ENCODE results near the gene ICAM2.
"Not testable (repeated sequence)": the region's sequence is repeated elsewhere in the genome, so short reads cannot be mapped to it uniquely, and the experiment has no call there.

ICAM2 gene

GRCh38 chr17:64009571-64010402 lies 10.6 kb downstream of the ICAM2 start:
- DNase-seq (ENCODE audit: low read depth): no peak

- no peak for DNase-seq (ENCODE audit: low read depth)
Observed at GRCh38 chr17:64008830-64009229, 11.6 kb downstream of the ICAM2 start.

GRCh38 chr17:64008346-64008745 lies 12.1 kb downstream of the ICAM2 start:
- DNase-seq (ENCODE audit: low read depth): no peak

- DNase-seq (ENCODE audit: low read depth): no peak
Observed at GRCh38 chr17:64007838-64008282, 12.6 kb downstream of the ICAM2 start.

- not testable (repeated sequence) for DNase-seq (ENCODE audit: low read depth)
Observed at GRCh38 chr17:64007089-64007837, 13.2 kb downstream of the ICAM2 start.

- no peak for DNase-seq (ENCODE audit: low read depth)
Observed at GRCh38 chr17:64006361-64007088, 13.9 kb downstream of the ICAM2 start.

- no peak for DNase-seq (ENCODE audit: low read depth)
Observed at GRCh38 chr17:64005734-64006167, 14.7 kb downstream of the ICAM2 start.

- no peak for DNase-seq (ENCODE audit: low read depth)
Observed at GRCh38 chr17:64004903-64005733, 15.3 kb downstream of the ICAM2 start.

- no peak for DNase-seq (ENCODE audit: low read depth)
Observed at GRCh38 chr17:64004218-64004770, 16.1 kb downstream of the ICAM2 start.

- DNase-seq (ENCODE audit: low read depth): no peak
Observed at GRCh38 chr17:64003526-64004121, 16.8 kb downstream of the ICAM2 start.

- DNase-seq (ENCODE audit: low read depth): no peak
Observed at GRCh38 chr17:64002658-64003525, 17.5 kb downstream of the ICAM2 start.

- DNase-seq (ENCODE audit: low read depth): no peak
Observed at GRCh38 chr17:64001763-64002529, 18.5 kb downstream of the ICAM2 start.

GRCh38 chr17:64001091-64001579 lies 19.3 kb downstream of the ICAM2 start:
- no peak for DNase-seq (ENCODE audit: low read depth)

- no peak for DNase-seq (ENCODE audit: low read depth)
Observed at GRCh38 chr17:63999680-64000531, 20.5 kb downstream of the ICAM2 start.

GRCh38 chr17:63998721-63999679 lies 21.4 kb downstream of the ICAM2 start:
- no peak for DNase-seq (ENCODE audit: low read depth)

- no peak for DNase-seq (ENCODE audit: low read depth)
Observed at GRCh38 chr17:63998050-63998720, 22.2 kb downstream of the ICAM2 start, which contains the start of gene PRR29. Gene PRR29, plus strand, starts transcription at chr17:63998351. Its CDS starts 14 bp downstream, at chr17:63998365.

All from GM04503 (cell line).